Neural progenitor cell (in vitro differentiated cells): ENCODE measurements around the gene PHF19.

Experiments used
- EZH2 ChIP-seq: fragments of 200-600 bp; sonication (generic); IDR thresholded peaks from 2 replicates; pipeline ENCODE4 v1.6.1; 2017; ENCODE audit warnings: antibody characterized with exemption, mild to moderate bottlenecking, moderate library complexity
- EZH2phosphoT487 ChIP-seq: fragments of 200-600 bp; sonication (generic); IDR thresholded peaks from 2 replicates; pipeline ENCODE4 v1.6.1; 2017; ENCODE audit warnings: antibody characterized with exemption
- TF ChIP-seq, protein P1 (sequence below): fragments of 200-600 bp; sonication (generic); IDR thresholded peaks from 2 replicates; pipeline ENCODE4 v1.5.1; 2017; ENCODE audit warnings: antibody characterized with exemption, mild to moderate bottlenecking

DNA sequence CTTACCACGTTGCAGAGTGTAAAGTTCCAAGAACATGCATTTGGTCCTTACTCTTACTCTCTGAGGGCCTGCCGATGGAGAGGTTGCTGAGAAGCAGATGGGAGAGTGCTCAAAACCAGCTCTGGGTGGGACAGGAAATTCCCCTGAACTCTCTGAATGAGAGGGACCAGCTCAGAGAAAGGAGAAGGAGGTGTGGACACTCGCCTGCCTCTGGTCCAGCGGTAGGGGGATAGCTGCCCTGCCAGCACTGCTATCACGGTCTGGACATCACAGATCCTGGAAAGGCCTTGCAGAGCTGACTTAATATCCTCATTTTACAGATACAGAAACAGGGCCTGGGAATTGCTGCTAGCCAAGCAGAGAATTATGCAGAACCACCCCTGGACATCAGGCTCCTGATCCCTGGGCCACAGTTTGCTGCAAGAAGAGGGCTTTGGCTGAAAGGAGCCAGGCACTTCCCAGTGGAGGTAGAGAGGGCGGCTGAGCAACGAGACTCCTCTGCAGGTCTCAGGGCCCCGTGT is 44.7 kb upstream of the PHF19 start:
- TF ChIP-seq, protein P1, sequence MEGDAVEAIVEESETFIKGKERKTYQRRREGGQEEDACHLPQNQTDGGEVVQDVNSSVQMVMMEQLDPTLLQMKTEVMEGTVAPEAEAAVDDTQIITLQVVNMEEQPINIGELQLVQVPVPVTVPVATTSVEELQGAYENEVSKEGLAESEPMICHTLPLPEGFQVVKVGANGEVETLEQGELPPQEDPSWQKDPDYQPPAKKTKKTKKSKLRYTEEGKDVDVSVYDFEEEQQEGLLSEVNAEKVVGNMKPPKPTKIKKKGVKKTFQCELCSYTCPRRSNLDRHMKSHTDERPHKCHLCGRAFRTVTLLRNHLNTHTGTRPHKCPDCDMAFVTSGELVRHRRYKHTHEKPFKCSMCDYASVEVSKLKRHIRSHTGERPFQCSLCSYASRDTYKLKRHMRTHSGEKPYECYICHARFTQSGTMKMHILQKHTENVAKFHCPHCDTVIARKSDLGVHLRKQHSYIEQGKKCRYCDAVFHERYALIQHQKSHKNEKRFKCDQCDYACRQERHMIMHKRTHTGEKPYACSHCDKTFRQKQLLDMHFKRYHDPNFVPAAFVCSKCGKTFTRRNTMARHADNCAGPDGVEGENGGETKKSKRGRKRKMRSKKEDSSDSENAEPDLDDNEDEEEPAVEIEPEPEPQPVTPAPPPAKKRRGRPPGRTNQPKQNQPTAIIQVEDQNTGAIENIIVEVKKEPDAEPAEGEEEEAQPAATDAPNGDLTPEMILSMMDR = no peak
- TF ChIP-seq EZH2 (no peak), EZH2phosphoT487 (no peak)
